ENCODE data around the gene RUFY3.
"Not testable (repeated sequence)": the region's sequence is repeated elsewhere in the genome, so short reads cannot be mapped to it uniquely, and the experiment has no call there.

Gene RUFY3

DNA sequence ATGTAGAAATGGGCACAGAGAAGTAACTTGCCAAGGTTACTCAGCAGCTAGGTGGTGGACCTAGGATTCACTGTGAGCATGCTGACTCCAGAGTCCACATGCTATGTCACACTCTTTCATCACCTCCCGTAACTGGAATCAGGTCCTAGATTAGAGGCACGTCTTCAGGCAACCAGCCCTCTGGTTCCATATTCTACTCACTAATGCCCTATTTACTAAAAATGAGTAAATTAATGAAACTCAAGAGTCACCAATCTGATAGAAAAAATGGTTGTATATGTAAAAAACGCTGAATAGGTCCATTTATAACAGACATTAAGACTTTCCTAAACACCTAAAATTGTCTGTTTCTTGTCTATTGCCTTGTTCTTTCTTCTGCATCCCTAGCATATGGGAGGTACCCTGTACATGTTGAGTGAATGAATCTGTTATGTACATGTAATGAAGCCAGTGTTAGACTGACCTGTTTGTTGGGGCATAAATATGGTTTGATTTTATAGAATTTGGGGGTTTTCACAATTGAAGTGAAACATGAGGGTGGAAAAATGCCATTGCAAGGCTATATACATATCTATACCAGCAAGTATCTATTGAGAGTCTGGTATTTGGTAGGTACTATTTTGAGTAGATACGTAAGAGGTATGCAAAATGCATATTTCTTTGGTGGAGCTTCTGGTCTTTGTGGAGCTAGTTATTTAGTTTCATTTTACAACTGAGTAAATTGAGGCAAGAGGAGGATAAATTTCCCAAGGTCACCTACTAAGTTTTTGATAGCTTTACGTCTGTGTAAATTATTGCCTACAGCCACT is 7.5 kb upstream of the RUFY3 start:
- Mint-ChIP-seq H3K4me3 (no peak overlapping the region), H3K4me1 (ENCODE audit: low read depth) (peaks cover 45% of the 10 kb centered on the region), H3K27ac (no peak overlapping the region), H3K36me3 (no peaks in the 10 kb centered on the region), H3K27me3 (no peaks in the 10 kb centered on the region), H3K9me3 (ENCODE audit: low read depth) (no peaks in the 10 kb centered on the region)

- no peaks in the 10 kb centered on the region for H3K36me3 Mint-ChIP-seq
- no peaks in the 10 kb centered on the region for H3K9me3 Mint-ChIP-seq (ENCODE audit: low read depth)
- peak overlapping the region; percentile 6 for H3K27ac Mint-ChIP-seq
- H3K4me3 Mint-ChIP-seq = no peak overlapping the region
- peaks cover 38% of the 10 kb centered on the region for H3K4me1 Mint-ChIP-seq (ENCODE audit: low read depth)
- H3K27me3 Mint-ChIP-seq = no peaks in the 10 kb centered on the region
Measured at GRCh38 chr4:70715097-70715496, 6.7 kb upstream of the RUFY3 start.

GRCh38 chr4:70718811-70719604 is 2.8 kb upstream of the RUFY3 start:
- peaks cover 38% of the 10 kb centered on the region for H3K4me1 Mint-ChIP-seq (ENCODE audit: low read depth)
- H3K4me3 Mint-ChIP-seq = no peak overlapping the region
- no peaks in the 10 kb centered on the region for H3K27me3 Mint-ChIP-seq
- H3K27ac Mint-ChIP-seq = no peak overlapping the region
- no peaks in the 10 kb centered on the region for H3K36me3 Mint-ChIP-seq
- no peaks in the 10 kb centered on the region for H3K9me3 Mint-ChIP-seq (ENCODE audit: low read depth)

- Mint-ChIP-seq H3K27ac (peak overlapping the region; percentile 46), H3K4me1 (ENCODE audit: low read depth) (peaks cover 25% of the 10 kb centered on the region), H3K36me3 (no peaks in the 10 kb centered on the region), H3K4me3 (peak overlapping the region; percentile 27), H3K9me3 (ENCODE audit: low read depth) (no peaks in the 10 kb centered on the region), H3K27me3 (no peaks in the 10 kb centered on the region)
Measured at GRCh38 chr4:70722199-70722791, 531 bp downstream of the RUFY3 start.

DNA sequence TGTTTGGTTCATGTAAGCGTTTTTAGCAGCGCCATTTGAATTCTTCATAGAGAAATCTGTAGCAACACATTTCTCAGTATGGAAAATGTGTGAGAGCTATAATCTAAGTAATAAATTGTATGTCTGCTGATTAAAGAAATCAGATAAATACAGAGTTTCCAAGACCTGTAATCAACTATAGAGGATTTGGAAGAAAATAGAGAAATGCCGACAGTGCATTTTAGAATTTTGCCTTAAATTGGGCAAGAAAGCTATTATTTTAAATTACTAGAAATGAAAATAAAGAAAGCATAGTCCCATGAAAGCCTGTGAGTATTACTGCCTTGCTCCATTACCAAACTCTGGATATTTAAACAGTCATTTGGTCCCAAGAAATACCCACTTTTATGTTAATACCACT is 2.7 kb downstream of the RUFY3 start:
- Mint-ChIP-seq H3K27me3 (no peaks in the 10 kb centered on the region), H3K4me3 (no peak overlapping the region), H3K36me3 (no peaks in the 10 kb centered on the region), H3K4me1 (ENCODE audit: low read depth) (peaks cover 23% of the 10 kb centered on the region), H3K27ac (no peak overlapping the region), H3K9me3 (ENCODE audit: low read depth) (no peaks in the 10 kb centered on the region)

DNA sequence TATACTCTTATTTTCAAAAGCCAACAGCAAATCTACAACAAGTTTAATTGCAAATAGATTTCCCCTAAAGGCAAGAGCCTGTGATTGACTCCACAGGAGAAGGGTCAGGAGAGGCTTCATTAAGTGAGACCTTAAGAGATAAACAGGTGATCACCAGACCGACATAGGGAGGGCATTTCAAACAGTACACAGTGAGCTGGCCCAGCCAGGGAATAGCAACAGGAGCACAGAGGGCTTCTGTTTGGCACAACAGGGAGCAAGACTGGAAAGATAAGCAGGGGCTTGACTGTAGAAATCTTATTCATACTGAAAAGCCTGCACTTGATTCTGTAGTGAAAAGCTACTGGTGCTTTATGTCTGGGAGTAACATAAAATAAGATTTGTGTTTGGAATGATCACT is 3.9 kb downstream of the RUFY3 start:
- Mint-ChIP-seq H3K9me3 (ENCODE audit: low read depth) (no peaks in the 10 kb centered on the region), H3K36me3 (no peaks in the 10 kb centered on the region), H3K27me3 (no peaks in the 10 kb centered on the region), H3K27ac (peak overlapping the region; percentile 5), H3K4me1 (ENCODE audit: low read depth) (peaks cover 23% of the 10 kb centered on the region), H3K4me3 (no peak overlapping the region)

- not testable (repeated sequence) for H3K27ac Mint-ChIP-seq; H3K4me3 Mint-ChIP-seq; H3K27me3 Mint-ChIP-seq; H3K9me3 Mint-ChIP-seq (ENCODE audit: low read depth); H3K36me3 Mint-ChIP-seq
- H3K4me1 Mint-ChIP-seq (ENCODE audit: low read depth) = peaks cover 20% of the 10 kb centered on the region
Measured at GRCh38 chr4:70726515-70726914, 4.8 kb downstream of the RUFY3 start.

DNA sequence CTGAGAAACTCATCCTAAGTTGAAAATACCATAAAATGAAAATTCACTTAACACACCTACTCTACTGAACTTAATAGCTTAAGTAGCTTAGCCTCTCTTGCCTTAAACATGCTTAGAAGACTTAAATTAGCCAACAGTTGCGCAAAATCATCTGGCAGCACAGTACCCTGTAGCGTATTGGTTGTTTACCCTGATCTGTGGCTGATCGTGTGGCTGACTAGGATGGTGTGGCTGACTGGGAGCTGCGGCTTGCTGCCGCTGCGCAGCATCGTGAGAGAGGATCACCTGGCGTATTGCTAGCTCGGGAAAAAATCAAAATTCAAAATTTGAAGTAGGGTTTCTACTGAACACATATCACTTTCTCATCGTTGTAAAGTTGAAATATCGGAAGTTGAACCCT is 6.3 kb downstream of the RUFY3 start:
- H3K4me1 Mint-ChIP-seq (ENCODE audit: low read depth) = peaks cover 13% of the 10 kb centered on the region
- peak overlapping the region; percentile 27 for H3K4me3 Mint-ChIP-seq
- H3K27me3 Mint-ChIP-seq = no peaks in the 10 kb centered on the region
- no peaks in the 10 kb centered on the region for H3K9me3 Mint-ChIP-seq (ENCODE audit: low read depth)
- no peaks in the 10 kb centered on the region for H3K36me3 Mint-ChIP-seq
- no peak overlapping the region for H3K27ac Mint-ChIP-seq

GRCh38 chr4:70732878-70733277 is 11.1 kb downstream of the RUFY3 start:
- not testable (repeated sequence) for H3K27ac Mint-ChIP-seq; H3K36me3 Mint-ChIP-seq; H3K27me3 Mint-ChIP-seq; H3K4me3 Mint-ChIP-seq; H3K9me3 Mint-ChIP-seq (ENCODE audit: low read depth)
- H3K4me1 Mint-ChIP-seq (ENCODE audit: low read depth) = peaks cover 44% of the 10 kb centered on the region

DNA sequence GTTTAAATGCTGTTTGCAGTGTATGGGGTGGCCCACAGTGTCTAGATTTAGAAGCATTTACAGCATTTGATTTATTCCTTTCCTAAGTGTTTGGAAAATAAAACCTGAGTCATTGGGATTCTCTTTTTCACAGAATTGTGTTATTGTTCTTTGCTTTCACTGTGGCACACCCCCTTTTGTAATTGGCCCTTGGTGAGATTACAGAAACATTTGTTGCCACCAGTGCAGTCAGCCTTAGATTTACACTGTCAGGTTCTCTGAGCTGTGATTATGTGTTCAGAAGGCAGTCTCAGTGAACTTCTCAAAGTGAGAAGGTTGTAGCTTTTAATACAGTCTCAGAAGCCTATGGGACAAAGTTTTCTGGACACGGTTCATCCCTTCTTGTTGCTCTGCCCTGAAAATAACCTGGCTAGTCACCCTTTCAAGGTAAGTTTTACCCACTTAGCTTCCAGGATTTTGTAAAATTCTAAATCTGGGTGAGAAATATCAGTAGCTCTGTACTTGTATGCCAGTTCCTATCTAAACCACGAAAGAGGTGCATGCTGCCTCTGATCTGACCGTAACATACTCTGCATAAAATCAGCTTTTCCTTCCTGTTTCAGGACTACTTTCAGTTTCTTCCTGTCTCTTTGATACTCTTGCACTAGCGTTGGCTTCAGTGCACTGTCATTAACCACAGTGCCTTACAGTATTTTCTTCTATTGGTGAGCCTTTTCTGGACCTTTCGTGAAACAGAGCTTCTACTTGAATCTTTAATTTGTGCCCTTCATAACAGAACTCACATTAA is 12.6 kb downstream of the RUFY3 start:
- Mint-ChIP-seq H3K9me3 (ENCODE audit: low read depth) (no peaks in the 10 kb centered on the region), H3K27me3 (no peaks in the 10 kb centered on the region), H3K4me3 (peak overlapping the region; percentile 86), H3K36me3 (no peaks in the 10 kb centered on the region), H3K27ac (peak overlapping the region; percentile 85), H3K4me1 (ENCODE audit: low read depth) (peaks cover 46% of the 10 kb centered on the region)

DNA sequence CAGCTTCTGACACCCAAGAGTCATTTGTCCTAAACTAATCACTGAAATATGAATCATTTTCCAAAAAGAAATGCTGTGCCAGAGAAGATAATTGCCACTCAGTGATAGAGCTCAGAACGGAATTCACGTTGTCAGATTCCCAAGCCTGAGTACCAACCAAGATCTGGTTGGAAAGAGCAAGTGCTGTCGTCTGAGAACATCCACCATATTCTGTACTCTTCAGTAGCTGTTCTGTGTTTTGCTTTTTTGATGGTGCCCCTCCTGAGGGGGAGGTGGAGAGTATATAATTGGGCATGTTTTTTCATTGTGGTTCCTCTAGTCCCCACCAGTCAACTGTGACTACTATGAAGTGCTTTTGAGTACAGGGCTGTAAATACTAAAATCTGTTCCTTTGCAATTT is 13.2 kb downstream of the RUFY3 start:
- H3K4me1 Mint-ChIP-seq (ENCODE audit: low read depth) = peaks cover 47% of the 10 kb centered on the region
- H3K27me3 Mint-ChIP-seq = no peaks in the 10 kb centered on the region
- no peaks in the 10 kb centered on the region for H3K36me3 Mint-ChIP-seq
- H3K9me3 Mint-ChIP-seq (ENCODE audit: low read depth) = no peaks in the 10 kb centered on the region
- peak overlapping the region; percentile 85 for H3K27ac Mint-ChIP-seq
- H3K4me3 Mint-ChIP-seq = peak overlapping the region; percentile 86

DNA sequence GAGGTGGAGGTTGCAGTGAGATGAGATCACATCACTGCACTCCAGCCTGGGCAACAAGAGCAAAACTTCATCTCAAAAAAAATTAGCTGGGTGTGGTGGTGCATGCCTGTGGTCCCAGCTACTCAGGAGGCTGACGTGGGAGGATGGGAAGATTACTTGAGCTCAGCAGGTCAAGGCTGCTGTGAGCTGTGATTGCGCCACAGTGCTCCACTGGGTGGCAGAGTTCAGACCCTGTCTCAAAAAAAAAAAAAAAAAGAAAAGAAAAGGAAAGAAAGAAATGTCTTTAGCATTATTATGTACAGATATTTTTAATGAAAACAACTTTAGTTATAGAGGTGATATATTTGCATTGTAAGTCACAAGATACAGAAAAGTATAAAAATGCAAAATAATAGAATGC is 14.2 kb downstream of the RUFY3 start:
- H3K27ac Mint-ChIP-seq = peak overlapping the region; percentile 59
- not testable (repeated sequence) for H3K27me3 Mint-ChIP-seq; H3K9me3 Mint-ChIP-seq (ENCODE audit: low read depth); H3K36me3 Mint-ChIP-seq
- H3K4me3 Mint-ChIP-seq = peak overlapping the region; percentile 30
- peaks cover 48% of the 10 kb centered on the region for H3K4me1 Mint-ChIP-seq (ENCODE audit: low read depth)

GRCh38 chr4:70737006-70737405 is 15.2 kb downstream of the RUFY3 start:
- Mint-ChIP-seq H3K9me3 (ENCODE audit: low read depth) (no peaks in the 10 kb centered on the region), H3K36me3 (no peaks in the 10 kb centered on the region), H3K27me3 (no peaks in the 10 kb centered on the region), H3K27ac (peak overlapping the region; percentile 71), H3K4me3 (peak overlapping the region; percentile 24), H3K4me1 (ENCODE audit: low read depth) (peaks cover 47% of the 10 kb centered on the region)

GRCh38 chr4:70737409-70737808 is 15.6 kb downstream of the RUFY3 start:
- peak overlapping the region; percentile 24 for H3K4me3 Mint-ChIP-seq
- H3K36me3 Mint-ChIP-seq = no peaks in the 10 kb centered on the region
- H3K27ac Mint-ChIP-seq = no peak overlapping the region
- no peaks in the 10 kb centered on the region for H3K27me3 Mint-ChIP-seq
- no peaks in the 10 kb centered on the region for H3K9me3 Mint-ChIP-seq (ENCODE audit: low read depth)
- H3K4me1 Mint-ChIP-seq (ENCODE audit: low read depth) = peaks cover 45% of the 10 kb centered on the region
